NCI-H2196 (cell line): ENCODE data around the gene EPHX1.

Source experiments
- DNase-seq: peaks from one replicate; lab custom pipeline; 2025; ENCODE audit not compliant: unreplicated experiment; lab: John Stamatoyannopoulos, UW

The EPHX1 gene

DNA sequence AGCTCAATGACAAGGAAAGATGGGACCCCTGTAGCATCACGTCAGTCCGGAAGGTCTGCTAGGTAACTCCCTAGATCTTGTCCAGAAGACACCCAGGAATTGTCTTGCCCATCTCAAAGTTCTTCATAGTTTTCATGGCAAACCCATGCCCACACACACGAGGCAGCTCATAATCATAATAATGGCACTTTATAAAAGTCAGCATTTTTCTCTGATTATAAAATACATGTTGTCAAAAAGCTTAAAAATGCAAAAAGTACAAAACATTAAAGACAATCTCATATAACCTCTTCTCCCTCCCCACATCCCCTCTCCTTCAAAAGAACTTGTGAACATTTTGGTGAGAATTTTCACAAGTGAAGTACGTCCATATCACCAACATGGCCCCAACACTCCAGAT is 30.8 kb downstream of the EPHX1 start:
- DNase-seq = no peak

DNA sequence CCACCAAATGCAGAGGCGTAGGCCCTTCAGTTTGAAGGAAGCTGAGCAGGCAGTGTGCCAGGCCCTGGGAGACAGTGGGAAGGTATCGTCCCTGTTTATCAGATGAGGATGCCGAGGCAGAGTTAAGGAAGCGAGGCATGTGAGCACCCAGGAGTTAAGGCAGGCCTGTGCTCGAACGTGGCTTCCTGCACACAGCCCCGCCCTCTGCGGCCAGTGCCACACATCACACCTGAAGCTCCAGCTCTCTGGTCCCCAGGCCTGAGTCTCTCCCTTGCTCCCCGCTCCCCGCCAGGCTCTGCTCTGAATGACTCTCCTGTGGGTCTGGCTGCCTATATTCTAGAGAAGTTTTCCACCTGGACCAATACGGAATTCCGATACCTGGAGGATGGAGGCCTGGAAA is 32.1 kb downstream of the EPHX1 start:
- DNase-seq = no peak

DNA sequence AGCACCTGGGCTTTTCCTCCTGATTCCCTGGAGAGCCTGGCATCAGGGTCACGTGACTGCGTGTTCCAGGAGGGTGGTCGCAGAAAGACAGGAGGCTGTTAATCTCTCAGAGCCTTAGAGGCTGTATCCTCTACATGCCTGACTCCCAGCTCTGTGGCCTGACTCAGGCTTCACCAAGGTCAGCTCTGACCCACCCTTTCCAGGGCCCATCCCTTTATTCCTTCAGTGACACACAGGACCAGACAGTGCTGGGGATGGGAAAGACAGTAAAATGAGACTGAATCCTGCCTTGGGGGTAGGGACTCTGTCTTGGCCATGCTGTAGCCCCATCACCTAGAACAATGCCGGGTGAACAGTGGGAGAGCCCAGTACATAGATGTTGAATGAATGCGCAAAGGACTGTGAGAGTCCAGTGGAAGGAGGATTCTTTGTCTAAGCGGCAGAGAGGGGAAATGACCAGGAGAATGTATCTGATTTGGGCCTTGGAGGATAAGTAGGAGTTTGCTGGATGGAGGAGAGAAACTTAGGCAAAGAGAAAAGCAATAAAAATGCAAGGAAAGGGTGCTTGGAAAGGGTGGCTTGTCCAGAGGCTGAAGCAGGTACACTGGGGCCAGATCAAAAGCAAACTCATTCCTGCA is 33.0 kb downstream of the EPHX1 start:
- no peak for DNase-seq

DNA sequence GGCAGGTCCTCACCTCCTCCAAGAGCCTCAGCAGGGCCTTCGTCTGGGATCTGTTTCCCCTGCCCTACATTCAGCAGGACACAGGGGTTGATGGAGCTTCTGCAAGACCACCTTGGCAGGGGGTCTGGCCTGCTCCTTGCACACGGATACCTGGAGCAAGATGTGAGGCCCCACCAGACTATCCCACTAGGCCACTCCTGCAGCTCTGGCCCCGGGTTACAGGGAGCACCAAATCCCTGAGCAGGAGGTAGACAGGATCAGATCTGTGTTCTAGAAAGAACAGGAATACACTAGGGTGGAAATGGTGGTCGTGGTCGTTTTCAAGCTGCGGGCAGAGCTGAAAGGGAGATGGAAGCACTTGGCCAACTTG is 33.5 kb downstream of the EPHX1 start:
- DNase-seq = no peak

DNA sequence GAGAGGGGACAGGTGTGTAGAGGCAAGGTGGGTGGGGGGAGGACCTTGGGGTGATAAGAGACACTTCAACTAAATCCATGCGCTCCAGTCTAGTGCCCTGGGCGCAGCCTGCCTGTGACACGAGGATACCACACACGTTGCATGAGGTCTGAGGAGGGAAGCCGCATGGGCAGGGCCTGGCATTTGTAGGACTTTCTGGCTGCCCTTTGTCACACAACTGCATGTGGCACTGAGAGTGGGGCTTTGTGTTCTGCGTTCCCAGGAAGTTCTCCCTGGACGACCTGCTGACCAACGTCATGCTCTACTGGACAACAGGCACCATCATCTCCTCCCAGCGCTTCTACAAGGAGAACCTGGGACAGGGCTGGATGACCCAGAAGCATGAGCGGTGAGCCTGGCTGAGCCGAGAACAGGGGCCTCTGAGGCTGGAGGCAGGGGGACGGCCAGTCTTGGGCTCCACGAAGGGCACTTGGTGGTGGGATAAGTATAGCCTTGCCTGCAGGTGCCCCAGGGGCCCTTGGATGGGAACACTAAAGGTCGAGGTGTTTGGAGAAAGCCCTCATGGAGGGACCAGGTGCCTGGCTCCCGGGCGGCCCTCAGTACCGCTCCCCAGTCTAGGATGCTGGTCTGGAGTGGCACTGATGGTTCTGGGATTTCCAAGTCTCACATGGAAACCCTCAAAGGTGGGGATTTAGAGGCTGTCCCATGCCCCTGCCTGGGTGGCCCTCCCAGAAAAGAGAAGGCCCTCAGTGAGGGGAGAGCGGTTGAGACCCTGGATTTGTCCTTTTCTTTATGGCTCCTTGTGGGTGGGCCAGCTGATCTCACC is 34.5 kb downstream of the EPHX1 start:
- DNase-seq = no peak

DNA sequence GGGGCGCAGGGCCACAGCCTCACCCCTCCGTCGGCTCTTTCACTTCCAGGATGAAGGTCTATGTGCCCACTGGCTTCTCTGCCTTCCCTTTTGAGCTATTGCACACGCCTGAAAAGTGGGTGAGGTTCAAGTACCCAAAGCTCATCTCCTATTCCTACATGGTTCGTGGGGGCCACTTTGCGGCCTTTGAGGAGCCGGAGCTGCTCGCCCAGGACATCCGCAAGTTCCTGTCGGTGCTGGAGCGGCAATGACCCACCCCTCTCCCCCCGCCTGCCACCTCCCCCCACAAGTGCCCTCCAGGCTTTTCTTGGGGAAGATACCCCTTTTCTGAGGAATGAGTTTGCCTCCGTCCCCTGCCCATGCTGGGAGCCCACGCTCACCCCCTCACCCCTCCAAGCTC is 35.2 kb downstream of the EPHX1 start:
- DNase-seq = no peak

DNA sequence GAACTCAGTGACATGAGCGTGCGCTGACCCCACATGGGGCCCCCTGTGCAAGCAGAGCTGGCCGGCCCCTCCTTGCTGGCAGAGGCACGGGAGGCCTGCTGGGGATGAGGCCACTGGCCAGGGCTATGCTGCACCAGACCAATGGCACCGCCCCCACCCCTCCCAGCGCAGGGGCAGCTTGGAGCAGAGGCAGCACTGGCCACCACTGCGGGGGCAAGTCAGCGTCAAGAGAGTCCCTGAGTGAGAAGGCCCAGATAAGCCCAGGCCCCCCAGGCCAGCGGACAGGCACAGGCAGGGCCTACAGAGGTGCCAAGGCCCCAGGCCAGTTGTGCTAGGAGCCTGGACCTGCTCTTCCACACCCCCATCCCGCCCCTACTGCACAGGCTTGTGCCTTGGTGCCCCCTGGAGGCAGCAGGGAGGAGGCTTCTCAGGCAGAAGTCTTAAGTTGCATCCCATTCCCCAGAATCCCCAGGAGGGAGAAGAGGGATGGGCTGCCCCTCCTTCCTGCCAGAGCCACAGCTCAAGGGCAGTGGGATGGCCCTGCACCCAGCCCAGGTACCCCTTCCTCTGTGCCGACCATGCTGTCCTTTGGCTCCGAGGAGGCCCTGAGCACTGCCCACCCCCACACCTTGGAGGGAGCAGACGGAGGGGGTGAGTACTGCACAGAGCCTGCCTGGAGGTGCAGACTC is 35.8 kb downstream of the EPHX1 start:
- peak; percentile 86 for DNase-seq

DNA sequence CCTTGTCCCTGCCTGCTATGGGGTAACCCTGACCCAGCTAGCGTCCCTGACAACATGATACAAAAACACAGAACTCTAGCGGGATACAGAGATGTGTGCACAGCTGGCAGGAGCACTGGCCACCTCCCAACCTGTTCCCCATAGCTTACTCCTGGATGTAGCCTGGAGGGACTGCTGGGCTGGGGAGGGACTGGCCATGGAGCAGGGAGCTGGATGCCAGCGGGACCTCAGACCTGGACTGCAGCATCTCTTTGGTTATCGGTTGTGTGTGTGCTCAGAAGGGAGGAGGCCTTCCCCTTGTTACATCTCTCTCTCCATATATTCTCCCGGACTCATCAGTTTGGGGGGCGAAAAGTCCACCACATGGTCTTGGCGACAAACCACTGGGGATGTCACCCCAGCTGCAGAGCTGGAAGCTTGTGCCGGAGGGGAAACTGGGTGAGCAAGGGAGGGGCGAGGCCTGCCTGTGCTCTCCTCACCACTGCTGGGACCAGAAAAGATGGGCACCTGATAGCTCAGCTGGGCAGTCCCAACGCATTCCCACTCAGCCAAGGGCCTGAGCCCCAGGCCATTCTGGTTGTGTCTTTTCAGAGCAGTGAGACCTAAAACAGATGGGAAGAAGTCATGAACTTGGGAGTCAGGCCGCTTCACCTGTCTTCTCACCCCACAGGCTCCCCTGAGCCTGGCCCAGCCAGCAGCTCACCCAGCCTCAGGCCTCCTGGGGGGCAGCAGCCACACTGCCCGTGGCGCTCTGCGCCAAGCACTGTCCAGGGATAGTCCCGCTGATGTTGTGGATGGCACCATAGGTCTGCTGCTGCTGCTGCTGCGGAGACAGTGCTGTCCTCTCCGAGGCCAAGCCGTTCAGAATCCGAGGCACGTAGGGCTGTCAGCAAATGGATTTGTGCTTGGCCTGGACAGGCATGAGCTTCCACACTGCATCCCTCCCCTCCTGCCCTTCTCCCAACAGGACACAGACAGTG is 36.7 kb downstream of the EPHX1 start:
- DNase-seq = no peak

DNA sequence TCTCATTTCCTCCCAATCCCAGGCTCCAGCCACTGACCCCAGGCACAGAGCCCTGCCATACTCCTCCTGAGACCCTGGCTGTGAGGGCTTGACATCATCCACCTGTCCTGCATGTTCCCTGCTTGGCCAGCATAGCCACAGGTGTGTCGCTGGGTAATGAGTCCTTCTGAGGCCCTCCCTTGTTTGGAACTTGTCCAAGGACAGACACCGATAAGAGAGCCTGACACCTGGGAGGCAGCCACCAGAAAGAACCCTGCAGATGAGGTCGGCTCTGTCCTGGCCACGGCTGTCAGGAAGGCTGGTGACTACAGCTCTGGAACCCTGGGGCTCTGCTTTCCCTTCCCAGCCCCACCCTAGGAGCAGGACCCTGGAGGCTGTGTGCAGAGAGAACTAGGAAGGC is 37.7 kb downstream of the EPHX1 start:
- DNase-seq = peak; percentile 84

DNA sequence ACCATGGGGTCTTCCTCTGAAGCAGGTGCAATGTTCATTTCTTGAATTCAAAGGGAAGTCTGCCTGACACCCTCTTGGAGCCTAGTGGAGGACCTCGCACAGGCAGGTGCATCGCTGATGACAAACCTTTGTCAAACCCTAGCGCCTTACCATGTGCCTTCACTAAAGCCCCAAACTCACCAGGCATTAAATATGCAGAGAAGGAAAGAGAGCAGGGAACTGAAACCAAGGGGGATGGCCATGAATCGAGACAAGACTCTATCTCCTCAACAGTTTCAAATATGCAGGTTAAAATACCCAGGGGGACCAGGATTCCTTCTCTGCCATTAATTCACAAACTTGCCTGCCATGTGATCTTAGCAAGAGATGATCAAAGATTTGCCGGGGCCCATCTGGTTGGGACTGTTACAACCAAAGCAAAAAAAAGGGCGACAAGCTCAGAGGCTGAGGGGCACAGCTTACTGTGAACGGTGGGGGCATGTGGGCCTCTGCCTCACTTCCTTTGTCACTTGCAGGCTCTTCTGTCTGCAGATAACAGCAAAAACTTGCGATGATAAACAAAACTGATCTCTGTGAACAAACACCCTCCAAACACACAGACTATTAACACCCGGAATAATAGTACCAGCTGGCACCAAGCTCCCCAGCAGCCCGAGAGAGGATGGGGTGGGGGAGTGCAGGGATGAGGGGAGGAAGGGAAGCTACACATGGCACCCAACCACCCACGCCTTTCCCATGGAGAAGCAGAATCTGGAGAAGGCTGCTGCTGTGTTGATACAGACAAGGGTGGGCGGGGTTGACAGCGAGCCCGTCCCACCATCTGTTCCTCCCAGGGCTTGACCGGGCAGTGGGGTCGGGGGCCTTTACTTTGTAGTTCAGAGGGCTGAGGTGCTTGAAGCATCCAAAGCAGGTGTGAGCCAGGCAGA is 38.4 kb downstream of the EPHX1 start:
- DNase-seq = no peak

DNA sequence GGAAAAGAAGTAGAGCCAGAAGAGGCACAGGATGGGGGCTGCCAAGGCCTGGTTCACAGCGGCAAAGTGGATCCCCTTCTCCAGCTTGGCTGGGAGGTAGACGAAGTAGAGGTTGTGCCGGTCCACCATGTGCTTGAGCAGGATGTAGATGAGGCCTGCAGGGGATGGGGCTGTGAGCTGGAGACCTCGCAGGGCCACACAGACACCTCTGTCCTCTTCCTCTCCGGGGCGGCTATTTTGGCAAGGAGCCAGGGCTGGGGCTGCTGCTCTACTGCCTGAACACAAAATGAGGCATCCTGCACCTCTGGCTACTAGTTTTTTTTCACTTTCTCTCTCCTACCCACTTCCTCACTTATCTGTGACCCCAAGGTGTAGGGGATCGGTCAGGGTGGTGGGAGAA is 40.0 kb downstream of the EPHX1 start:
- DNase-seq = no peak

DNA sequence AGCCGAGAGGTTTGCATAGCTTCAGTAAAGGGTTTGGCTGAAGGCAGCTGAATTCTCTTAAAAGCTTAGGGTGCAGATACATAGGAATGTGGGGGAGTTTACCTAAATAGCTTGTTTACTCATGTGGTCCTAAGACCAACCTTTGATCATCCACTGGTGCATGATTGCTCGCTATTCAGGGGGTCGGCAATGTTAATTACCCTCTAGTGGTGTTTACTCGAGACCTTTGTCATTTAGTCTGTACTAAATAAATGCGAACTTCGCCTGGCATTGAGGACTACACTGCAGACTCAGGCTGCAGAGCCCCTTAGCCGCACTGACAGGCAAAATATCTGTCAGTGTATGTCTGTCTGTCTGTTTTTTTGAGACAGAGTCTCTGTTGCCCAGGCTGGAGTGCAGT is 40.4 kb downstream of the EPHX1 start:
- no peak for DNase-seq

DNA sequence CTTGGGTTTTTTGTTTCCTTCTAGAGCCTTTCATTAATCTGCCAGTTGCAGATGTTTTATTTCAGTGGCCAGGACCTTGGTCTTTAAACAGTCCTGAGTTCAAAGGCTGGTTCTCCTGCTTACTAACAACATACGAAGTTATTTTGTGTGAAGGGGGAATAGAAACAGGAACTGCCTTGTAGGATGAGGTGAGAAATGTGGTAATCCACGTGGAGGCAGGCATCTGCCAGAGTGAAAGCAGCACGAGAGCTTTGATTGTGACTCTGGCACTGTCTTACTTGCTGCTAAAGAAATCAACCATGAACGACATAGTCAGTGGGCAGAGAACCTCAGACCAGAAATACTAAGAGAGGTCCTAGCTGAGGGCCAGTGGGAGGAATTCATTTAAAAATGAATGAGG is 41.9 kb downstream of the EPHX1 start:
- no peak for DNase-seq

DNA sequence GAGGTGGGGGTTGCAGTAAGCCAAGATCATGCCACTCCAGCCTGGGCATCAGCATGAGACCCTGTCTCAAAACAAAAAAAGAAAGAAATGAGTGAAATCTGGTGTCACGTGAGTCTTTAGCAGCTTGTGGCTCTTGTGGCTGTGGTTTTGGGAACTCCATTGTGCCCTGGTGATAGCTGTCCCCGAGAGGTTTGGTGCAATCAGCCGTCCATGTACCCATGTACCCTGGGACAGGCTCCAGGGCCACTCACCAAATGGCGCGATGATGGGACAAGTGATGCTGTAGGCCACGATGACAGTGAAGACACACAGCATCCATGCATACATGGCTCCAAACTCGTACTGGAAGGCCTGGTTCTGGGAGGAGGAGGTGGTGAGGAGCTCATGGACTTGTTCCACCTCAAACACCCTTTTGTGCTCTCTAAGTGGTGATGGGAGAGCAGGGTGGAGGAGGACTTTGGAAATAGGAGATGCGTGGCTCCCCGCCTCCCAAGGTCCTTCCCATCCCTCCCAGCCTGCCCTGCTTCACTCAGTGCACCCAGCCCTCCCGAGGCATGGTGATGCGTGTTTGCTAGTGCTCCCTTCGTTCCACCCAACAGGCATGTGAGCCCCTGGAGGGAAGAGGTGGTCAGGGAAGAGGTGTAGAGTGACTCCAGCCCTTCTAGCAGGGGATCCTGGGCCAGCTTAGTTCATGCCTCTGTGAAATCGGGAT is 42.6 kb downstream of the EPHX1 start:
- DNase-seq = no peak

DNA sequence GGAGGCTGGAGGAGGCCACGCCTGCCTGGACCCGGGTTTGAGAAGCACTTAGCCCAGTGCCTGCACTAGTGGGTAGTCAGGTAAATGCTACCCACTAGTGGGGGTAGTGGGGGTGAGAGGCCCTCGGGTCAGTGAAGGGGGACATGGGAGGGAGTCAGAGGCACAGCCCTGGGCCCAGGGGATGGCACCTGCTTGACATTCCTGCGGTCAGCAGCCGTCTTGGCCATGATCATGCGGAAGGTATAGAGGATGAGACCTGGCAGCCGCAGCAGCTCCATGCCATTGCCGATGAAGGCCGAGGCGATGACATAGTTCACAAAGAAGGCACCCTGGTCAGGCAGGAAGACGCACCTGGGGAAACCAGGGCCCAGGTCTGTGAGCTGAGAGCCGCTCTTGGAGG is 43.5 kb downstream of the EPHX1 start:
- no peak for DNase-seq

DNA sequence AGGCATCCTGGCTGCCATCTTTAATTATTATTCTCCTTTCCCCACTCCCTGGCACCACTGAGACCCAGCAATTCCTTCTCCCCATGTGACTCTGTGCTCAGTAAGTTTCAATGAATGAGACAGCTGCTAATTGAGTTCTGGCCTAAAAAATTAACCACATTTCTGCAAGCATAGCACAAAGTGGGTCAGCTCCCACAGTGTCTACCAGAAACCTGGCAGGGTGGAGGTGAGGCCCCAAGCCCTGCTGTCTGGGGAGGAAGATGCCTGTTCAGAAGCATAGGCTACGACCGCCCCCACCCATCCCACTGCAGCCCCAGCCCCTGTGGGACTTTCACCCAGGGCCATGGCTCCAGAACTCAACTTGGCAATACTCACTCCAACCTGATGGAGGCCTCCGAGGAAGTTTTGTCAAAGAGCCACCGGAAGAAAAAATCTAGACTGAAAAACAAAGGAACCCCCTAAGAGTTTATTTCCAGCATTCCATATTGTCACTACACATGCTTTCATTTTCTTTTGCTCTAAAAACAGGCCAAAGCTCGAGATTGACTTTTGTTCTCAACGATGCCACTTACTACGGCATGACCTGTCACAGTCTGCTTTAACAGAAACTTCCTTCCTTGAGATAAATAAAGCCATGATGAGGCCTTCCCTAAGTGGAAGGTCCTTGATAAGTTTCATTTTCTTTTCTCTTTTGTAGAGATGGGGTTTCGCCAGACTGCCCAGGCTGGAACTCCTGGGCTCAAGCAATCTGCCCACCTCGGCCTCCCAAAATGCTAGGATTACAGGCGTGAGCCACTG is 45.8 kb downstream of the EPHX1 start:
- DNase-seq = no peak

DNA sequence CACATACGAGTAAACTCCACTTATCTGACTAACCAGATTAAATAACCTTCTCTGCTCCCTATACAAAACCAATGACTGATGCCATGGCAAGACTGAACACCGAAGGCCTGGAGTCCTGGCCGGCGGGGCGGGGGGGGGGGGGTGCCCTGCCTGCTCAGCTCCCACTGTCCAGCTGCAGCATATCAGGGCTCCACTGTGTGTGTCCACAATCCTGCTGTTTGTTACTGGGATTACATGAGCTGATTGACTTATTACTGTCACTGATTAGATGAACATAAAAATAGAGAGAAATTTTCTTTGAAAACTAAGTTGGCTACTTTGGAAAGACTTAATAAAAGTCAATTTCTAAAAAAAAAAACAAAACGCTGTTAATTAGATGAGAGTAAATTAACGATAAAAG is 47.3 kb downstream of the EPHX1 start:
- DNase-seq = no peak

DNA sequence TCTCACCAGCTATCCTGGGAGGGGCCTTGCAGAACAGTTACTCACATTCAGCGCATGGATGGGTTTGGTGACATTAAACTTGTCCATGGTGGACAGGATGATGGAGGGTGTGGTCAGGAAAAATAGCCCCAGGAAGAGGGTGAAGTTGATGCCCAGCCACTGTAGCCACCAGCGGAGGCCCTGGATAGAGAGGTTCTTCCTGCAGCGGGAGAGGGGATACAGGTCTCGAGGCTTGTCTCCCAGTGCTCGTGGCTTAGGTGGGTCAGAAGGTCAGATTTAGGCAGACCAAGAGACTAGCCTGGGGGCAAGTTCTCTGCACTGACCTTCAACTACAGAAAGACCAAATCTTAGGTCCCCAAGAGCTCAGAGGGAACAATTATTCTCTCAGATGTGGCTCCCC is 49.2 kb downstream of the EPHX1 start:
- DNase-seq = no peak

DNA sequence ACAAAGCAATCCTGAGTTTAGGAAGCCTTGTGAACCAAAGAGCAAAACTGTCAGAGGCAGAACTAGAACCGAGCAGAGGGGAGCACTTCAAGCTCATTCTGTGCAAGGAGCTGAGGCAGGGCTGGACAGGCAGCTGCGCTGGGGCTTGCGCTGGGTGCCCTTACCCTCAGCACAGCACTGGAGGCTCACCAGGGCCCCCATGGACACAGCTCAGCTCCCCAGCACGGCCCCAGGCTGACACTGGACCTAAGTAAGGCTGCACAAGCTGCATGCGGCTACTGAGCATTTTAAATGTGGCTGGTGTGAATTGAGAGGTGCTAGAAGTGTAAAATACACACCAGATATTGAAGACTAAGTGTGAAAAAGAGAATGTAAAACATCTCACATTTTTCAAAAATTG is 50.2 kb downstream of the EPHX1 start:
- DNase-seq = no peak
